Stimulated activated CD8-positive, alpha-beta memory T cell treated with anti-CD3 and anti-CD28 coated beads, Interleukin-12 subunit alpha, Interleukin-12 subunit beta, amount 100 ng/mL, for 24 hours (primary cell): Measurements from ENCODE around the gene CCL4.
"Not testable (repeated sequence)": the region's sequence is repeated elsewhere in the genome, so short reads cannot be mapped to it uniquely, and the experiment has no call there.

ENCODE experiments used
- DNase-seq: peaks from one replicate; pipeline ENCODE4 v3.0.0-alpha.2; 2020; ENCODE audit errors: extremely low read depth

CCL4 gene

DNA sequence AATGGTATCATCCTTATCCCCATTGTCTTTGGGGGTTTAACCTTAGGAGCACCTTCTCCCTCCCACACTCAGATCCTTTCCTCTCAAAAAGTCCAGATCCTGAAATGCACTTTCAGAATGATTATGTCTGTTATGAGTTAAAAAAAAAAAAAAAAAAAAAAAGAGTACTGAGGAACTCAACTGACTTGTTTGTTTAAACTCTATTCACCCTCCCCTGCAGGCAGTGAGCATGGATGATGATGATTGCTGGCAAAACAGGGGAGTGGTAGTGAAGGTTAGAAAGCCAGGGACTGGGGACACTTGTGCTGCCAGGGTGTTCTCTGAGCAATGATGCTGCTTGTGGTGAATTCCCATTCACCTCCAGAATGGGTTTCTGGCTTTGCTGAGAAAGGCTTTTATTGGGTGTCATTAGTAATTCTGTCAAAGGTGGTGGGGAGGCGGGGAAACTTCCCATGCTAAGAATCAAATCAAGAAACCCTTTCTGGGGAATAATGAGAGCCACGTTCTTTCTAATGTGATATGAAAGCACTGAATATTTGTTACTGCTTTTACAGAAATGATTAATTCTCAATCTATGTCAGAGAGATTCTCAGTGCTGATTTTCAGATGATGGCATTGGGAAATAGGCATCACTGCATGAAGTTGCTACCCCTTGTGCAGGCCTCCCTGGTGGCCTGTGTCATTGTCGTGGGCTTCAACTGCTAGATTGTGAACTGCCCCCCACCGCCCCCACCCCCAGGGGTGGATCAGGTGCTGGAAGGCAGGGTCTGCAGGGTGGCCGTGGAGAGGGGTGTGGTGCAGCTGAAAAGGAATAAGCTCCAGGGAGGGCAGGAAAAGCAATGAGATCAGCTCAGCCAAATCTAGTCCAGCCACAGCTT lies 14.1 kb downstream of the CCL4 start:
- no peak for DNase-seq

DNA sequence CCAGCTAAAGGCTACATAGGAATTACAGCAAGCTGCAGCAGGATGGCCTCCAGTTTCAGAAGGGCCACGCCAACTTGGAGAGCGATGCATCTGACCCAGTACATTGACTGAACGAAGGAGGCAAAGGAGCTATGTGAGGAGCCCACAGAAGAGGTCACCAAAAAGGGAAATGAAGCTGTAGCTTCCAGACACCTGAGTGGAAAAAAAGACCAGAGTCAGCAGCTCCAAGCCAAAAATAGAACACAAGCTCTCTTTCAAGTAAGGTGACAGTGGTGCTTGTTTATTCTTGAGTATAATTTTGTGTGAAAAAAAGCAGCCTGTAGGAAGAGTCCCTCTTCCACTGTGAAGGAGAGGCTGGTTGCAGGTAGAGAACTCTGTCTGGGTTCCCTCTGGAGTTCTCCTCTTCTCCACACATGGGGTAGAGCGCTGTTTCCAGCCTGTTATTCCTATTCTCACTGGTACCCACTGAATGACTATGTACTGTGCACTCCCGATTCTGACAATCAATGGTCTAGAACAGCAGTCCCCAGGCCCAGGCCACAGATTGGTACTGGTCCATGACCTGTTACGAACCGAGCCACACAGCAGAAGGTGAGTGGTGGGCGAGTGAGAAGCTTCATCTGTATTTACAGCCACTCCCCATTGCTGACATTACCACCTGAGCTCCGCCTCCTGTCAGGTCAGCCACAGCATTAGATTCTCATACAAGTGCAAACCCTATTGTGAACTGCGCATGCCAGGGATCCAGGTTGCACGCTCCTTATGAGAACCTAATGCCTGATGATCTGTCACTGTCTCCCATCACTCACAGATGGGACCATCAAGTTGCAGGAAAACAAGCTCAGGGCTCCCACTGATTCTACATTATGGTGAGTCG lies 15.1 kb downstream of the CCL4 start:
- no peak for DNase-seq

GRCh38 chr17:36120221-36120620 lies 16.6 kb downstream of the CCL4 start:
- DNase-seq = no peak

- DNase-seq = not testable (repeated sequence)
These were observed 17.5 kb downstream of the CCL4 start for GRCh38 chr17:36121099-36121498.

GRCh38 chr17:36123431-36123830 lies 19.8 kb downstream of the CCL4 start:
- no peak for DNase-seq

DNA sequence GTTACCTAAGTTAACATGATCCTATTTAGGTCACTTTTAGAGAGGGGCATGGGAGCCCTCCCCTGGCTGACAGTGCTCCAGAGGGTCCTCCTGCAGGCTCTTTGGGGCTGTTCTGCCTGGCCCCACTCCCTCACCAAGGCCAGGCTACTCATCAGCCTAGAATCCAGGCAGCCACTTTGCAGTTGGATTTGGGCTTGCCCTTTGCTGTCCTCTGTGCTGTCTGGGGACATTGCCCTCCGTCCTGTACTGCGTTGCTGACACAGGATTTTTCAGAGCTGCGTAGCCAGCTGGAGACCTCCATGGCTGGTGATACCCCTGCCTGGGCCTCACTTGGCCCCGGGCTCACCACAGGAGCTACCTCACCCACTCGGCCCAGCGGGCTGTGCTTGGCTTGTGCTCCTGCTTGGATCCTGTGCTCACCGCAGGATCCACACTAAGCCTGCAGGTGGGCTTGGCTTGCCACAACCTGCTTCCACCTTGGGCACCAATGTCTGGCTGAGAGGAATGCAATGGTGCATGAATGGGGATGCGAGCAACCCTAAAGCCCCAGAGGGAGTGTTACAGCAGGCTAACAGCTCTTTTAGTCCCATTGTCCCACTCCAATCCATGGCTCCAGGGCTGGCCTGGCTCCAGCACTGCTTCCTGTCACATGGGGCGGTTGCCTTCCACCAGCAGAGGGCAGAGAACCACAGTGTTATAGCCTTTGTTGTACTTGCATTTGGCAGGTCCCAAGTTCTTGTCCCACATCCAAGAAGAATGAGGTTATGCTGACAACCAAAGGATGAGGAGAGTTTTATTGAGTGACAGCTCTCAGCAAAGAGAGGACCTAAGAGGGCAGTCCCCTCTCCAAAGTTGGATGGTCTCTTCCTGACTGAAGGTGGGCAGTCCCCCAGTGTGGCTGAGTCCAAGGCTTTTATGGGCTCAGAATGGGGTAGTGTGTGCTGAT lies 21.5 kb downstream of the CCL4 start:
- no peak for DNase-seq

- no peak for DNase-seq
These were observed 23.7 kb downstream of the CCL4 start for GRCh38 chr17:36127199-36127893.

DNA sequence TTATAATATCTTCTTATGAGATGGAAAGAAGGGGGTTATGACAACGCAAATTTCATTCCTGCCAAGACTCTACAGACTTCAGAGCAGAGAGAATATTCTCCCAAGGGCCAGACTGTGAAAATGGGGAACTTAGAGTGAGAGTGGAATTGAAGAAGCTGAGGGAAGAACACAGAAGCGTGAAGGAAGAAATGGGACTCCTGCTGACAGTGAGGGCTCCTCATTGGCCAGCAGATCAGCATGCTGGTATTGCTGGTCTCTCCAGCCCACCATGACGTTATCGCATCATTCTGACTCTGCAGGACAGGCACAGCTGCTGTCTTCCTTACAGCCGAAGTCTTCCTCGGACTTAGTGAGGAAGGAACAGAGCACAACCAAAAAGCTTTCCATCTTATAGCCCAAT lies 24.3 kb downstream of the CCL4 start:
- DNase-seq = no peak

- no peak for DNase-seq
These were observed 24.9 kb downstream of the CCL4 start for GRCh38 chr17:36128411-36128978.

- no peak for DNase-seq
These were observed 26.0 kb downstream of the CCL4 start for GRCh38 chr17:36129616-36130015.

DNA sequence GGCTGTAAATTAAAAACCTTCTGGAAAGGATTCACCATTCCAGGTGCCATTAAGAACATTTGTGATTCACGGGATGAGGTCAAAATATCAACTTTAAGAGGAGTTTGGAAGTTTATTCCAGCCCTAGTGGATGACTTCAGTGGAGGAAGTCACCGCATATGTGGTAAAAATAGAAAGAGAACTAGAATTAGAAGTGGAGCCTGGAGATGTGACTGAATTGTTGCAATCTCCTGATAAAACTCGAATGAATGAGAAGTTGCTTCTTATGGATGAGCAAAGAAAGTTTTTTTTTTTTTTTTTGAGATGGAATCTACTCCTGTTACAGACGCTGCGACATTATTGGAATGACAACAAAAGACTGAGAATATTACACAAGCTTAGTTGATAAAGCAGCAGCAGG lies 26.7 kb downstream of the CCL4 start:
- DNase-seq = no peak

DNA sequence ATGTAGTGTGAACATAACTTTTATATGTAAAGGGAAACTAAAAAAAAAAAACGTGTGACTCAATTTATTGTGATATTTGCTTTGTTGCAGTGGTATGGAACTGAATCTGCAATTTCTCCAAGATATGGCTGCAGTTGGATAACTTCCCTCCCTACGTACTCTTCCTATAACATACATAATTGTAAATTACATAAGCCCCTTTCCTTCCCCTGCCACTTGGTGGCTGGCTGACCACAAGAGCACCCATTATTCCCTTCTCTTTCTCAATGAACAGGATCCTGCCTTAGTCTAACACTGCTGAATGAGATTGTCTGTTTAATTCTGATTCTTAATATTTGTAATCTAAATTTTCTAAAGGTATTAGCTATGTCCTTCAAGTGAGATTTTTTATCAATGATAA lies 27.8 kb downstream of the CCL4 start:
- no peak for DNase-seq

- no peak for DNase-seq
These were observed 28.3 kb downstream of the CCL4 start for GRCh38 chr17:36131931-36132330.

- DNase-seq = no peak
These were observed 28.8 kb downstream of the CCL4 start for GRCh38 chr17:36132421-36132831.

DNA sequence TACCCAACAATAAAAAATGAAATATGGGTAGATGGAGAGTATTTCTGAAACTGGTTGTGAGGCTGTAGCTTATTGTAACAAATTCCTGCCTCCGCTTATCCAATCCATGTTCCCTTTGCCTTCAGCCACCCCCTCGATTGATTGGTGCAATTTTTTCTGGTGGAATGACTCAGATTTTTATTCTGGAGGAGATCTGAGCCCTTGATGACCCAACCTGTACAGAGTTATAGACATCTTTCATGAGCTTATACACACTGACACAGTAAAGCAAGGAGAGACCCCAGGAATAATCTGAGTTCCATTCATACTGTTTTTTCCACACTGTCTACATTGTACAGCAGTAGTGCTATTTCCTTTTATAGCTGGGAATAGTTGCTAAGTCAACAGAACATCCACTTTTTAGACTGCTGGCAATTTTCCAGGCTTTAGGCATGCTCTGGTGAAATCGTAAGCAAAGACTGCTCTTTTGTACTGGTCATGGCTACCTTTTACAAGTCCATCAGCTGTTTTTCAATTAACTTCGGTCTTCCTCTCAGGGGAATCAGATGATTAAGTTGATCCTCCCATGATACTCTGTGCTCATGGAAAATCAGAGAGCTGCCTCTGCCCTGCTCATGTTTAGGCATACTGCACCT lies 30.1 kb downstream of the CCL4 start:
- DNase-seq = no peak

DNA sequence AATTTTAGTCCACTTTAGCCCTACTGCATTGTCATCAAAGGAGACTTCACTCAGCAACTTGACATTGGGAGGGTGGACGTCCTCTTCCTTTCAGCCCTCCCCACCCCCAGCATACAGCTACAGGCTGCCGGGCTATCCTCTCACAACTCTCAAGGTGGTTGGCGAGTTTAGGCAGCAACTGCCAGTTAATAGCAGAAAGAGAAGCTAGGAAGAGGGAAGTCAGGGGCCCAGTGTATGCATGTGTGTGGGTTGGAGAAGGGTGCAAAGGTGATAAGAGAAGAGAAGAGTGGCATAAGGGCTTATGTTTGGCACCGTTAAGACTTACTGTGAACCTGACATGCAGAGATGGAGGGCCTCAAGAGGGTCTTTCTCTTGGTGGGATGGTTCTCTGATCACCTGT lies 31.8 kb downstream of the CCL4 start:
- no peak for DNase-seq

- DNase-seq = no peak
These were observed 32.4 kb downstream of the CCL4 start for GRCh38 chr17:36136036-36136435.

DNA sequence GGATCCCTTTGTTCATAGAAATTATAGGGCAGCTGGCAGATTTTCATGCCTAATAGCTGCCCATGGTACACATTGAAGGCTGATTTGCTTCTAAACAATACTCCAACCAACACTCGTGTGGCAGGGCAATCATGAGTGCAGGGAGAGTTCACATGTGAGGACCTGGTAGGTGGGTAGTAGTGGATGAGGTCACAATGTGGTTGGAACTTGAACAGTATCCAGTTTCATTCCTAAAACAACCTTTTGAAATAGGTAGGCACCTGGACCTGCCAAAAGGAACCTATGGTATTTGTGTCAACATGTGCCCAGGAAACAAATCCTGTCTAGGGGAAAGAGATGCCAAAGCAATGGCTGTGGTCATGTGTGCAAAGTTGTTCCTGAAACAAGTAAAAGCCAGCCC lies 32.8 kb downstream of the CCL4 start:
- no peak for DNase-seq

DNA sequence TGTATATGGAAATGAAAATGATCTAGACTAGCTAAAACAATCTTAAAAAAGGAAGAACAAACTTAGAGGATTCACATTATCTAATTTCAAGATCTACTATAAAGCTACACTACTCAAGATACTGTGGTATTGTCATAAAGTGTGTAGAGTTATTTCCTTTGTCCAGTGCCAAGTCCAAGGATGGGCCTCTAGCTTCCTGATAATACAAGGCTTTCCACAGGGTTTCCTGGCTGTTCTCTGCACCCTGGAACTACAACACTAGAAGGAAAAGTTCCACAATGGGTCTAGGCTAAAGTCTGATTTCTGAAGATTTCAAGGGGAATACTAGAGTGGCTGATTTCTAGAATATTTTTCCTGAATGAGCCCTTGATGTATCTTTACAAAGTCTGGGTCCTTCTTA lies 38.6 kb downstream of the CCL4 start:
- DNase-seq = no peak

DNA sequence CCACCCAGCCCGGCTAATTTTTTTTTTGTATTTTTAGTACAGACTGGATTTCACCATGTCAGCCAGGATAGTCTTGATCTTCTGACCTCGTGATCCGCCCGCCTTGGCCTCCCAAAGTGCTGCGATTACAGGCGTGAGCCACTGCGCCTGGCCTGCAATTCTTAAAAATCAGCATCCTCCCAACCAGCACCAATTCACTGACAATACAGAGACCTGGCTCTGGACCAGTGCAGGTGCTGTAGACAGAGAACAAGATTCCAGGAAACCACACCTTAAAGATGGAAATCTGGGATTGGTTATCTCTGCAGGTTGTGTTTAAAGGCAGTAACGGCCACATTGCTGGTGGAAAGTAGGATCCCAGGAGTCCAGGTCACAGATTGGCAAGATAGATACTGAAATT lies 39.2 kb downstream of the CCL4 start:
- no peak for DNase-seq
